MM.1S (cell line): ENCODE data around the gene C1QTNF9B.

ENCODE experiments used
- DNase-seq: peaks from one replicate; pipeline ENCODE4 v3.0.0-alpha.2; 2015
- H2AFZ ChIP-seq: fragments of 300-600 bp; sonication (generic); 2 replicates; pipeline ENCODE4 v1.6.0; 2016; ENCODE audit warnings: antibody characterized with exemption, low read length
- H3F3A ChIP-seq: fragments of 300-600 bp; sonication (generic); 2 replicates; pipeline ENCODE4 v1.6.1; 2016; ENCODE audit warnings: mild to moderate bottlenecking, antibody characterized with exemption, low read length, moderate library complexity, mixed read lengths; ENCODE audit not compliant: insufficient read depth
- H3K27ac ChIP-seq: fragments of 300-600 bp; sonication (generic); 2 replicates; pipeline ENCODE4 v1.5.1; 2016; ENCODE audit warnings: mild to moderate bottlenecking, low read length
- H3K27me3 ChIP-seq: fragments of 300-600 bp; sonication (generic); replicated peaks from 2 replicates; pipeline ENCODE4 v1.6.0; 2016; ENCODE audit warnings: low read length; ENCODE audit not compliant: insufficient read depth
- H3K36me3 ChIP-seq: fragments of 300-600 bp; sonication (generic); replicated peaks from 2 replicates; pipeline ENCODE4 v1.6.1; 2016; ENCODE audit warnings: mild to moderate bottlenecking, low read length, mixed read lengths; ENCODE audit not compliant: insufficient read depth
- H3K4me1 ChIP-seq: fragments of 300-600 bp; sonication (generic); 2 replicates; pipeline ENCODE4 v1.6.1; 2016; ENCODE audit warnings: low read length, mixed read lengths
- H3K4me2 ChIP-seq: fragments of 300-600 bp; sonication (generic); 2 replicates; pipeline ENCODE4 v1.6.0; 2016; ENCODE audit warnings: low read depth, low read length
- H3K4me3 ChIP-seq: fragments of 300-600 bp; sonication (generic); 2 replicates; pipeline ENCODE4 v1.5.1; 2016; ENCODE audit warnings: low read length, mixed read lengths
- H3K79me2 ChIP-seq: fragments of 300-600 bp; sonication (generic); 2 replicates; pipeline ENCODE4 v1.6.1; 2016; ENCODE audit warnings: mixed run types, low read length, mixed read lengths
- H3K9ac ChIP-seq: fragments of 300-600 bp; sonication (generic); 2 replicates; pipeline ENCODE4 v1.6.1; 2016; ENCODE audit warnings: low read length, mixed read lengths
- H3K9me2 ChIP-seq: fragments of 300-600 bp; sonication (generic); replicated peaks from 2 replicates; pipeline ENCODE4 v1.6.1; 2016; ENCODE audit warnings: mild to moderate bottlenecking, low read length, mixed read lengths; ENCODE audit not compliant: insufficient read depth
- H3K9me3 ChIP-seq: fragments of 300-600 bp; sonication (generic); replicated peaks from 2 replicates; pipeline ENCODE4 v1.6.1; 2016; ENCODE audit warnings: mild to moderate bottlenecking, low read length, mixed read lengths; ENCODE audit not compliant: insufficient read depth
- H4K20me1 ChIP-seq: fragments of 300-600 bp; sonication (generic); 2 replicates; pipeline ENCODE4 v1.6.1; 2016; ENCODE audit warnings: mild to moderate bottlenecking, low read length, moderate library complexity, mixed read lengths; ENCODE audit not compliant: insufficient read depth
- EZH2 ChIP-seq: fragments of 300-600 bp; sonication (generic); optimal IDR thresholded peaks from 2 replicates; pipeline ENCODE3; 2017; ENCODE audit warnings: low read depth, mild to moderate bottlenecking, antibody characterized with exemption, low read length, mixed read lengths
- EZH2phosphoT487 ChIP-seq: fragments of 300-600 bp; sonication (generic); IDR thresholded peaks from 2 replicates; pipeline ENCODE4 v1.6.1; 2018; ENCODE audit warnings: antibody characterized with exemption, low read length
- TF ChIP-seq, protein P1 (sequence below): fragments of 300-600 bp; sonication (generic); IDR thresholded peaks from 2 replicates; pipeline ENCODE4 v1.5.1; 2016; ENCODE audit warnings: antibody characterized with exemption, low read length, mixed read lengths

Gene C1QTNF9B

DNA sequence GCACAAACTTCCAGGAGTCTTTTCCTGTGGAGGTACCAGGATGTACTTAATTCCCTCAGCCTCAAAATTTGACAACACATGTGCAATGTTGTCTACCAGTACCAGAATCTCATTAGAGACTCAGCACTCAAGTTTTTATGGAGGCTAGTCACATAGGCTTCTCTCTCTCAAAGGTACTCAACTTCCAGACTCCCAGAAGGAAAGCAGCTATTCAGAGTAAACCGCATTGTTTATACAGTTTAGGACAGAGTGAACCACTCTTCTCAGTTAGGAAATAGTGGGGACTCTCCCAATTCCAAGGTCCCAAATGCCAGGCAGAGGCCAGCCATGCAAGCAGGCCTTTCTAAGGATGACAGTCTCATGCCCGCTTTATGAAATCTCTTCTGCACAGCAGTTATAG, 8.5 kb upstream of the C1QTNF9B start:
- H3K27me3 ChIP-seq, result no peaks in the 10 kb centered on the region
- no peaks in the 10 kb centered on the region for H3K36me3 ChIP-seq
- H3K9me2 ChIP-seq, result no peaks in the 10 kb centered on the region
- H3K4me3 ChIP-seq, result no peak overlapping the region
- H3K4me2 ChIP-seq, result no peak overlapping the region
- no peak overlapping the region for H3K27ac ChIP-seq
- H3K4me1 ChIP-seq, result no peaks in the 10 kb centered on the region
- no peaks in the 10 kb centered on the region for H4K20me1 ChIP-seq
- TF ChIP-seq EZH2, result no peak
- TF ChIP-seq, protein P1, sequence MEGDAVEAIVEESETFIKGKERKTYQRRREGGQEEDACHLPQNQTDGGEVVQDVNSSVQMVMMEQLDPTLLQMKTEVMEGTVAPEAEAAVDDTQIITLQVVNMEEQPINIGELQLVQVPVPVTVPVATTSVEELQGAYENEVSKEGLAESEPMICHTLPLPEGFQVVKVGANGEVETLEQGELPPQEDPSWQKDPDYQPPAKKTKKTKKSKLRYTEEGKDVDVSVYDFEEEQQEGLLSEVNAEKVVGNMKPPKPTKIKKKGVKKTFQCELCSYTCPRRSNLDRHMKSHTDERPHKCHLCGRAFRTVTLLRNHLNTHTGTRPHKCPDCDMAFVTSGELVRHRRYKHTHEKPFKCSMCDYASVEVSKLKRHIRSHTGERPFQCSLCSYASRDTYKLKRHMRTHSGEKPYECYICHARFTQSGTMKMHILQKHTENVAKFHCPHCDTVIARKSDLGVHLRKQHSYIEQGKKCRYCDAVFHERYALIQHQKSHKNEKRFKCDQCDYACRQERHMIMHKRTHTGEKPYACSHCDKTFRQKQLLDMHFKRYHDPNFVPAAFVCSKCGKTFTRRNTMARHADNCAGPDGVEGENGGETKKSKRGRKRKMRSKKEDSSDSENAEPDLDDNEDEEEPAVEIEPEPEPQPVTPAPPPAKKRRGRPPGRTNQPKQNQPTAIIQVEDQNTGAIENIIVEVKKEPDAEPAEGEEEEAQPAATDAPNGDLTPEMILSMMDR, result no peak
- TF ChIP-seq EZH2phosphoT487, result no peak
- H3K9me3 ChIP-seq, result no peaks in the 10 kb centered on the region
- no peaks in the 10 kb centered on the region for H3F3A ChIP-seq
- no peak overlapping the region for H3K9ac ChIP-seq
- no peak overlapping the region for H2AFZ ChIP-seq
- DNase-seq, result no peak
- no peaks in the 10 kb centered on the region for H3K79me2 ChIP-seq

- no peak overlapping the region for H3K27ac ChIP-seq
- H3K9me3 ChIP-seq, result no peaks in the 10 kb centered on the region
- no peaks in the 10 kb centered on the region for H3F3A ChIP-seq
- H2AFZ ChIP-seq, result no peak overlapping the region
- TF ChIP-seq EZH2phosphoT487, result no peak
- TF ChIP-seq EZH2, result no peak
- TF ChIP-seq, protein P1, result no peak
- no peaks in the 10 kb centered on the region for H3K4me1 ChIP-seq
- no peak overlapping the region for H3K4me3 ChIP-seq
- H3K9ac ChIP-seq, result no peak overlapping the region
- DNase-seq, result no peak
- no peaks in the 10 kb centered on the region for H3K79me2 ChIP-seq
- H3K4me2 ChIP-seq, result no peak overlapping the region
- H4K20me1 ChIP-seq, result no peaks in the 10 kb centered on the region
- no peaks in the 10 kb centered on the region for H3K27me3 ChIP-seq
- no peaks in the 10 kb centered on the region for H3K36me3 ChIP-seq
- no peaks in the 10 kb centered on the region for H3K9me2 ChIP-seq
Measured at GRCh38 chr13:23903906-23904280, 6.6 kb upstream of the C1QTNF9B start.

- Histone ChIP-seq H3K36me3 (no peaks in the 10 kb centered on the region), H3K27ac (no peak overlapping the region), H3K9me3 (no peaks in the 10 kb centered on the region), H3K4me3 (no peak overlapping the region), H3F3A (no peaks in the 10 kb centered on the region), H3K79me2 (no peaks in the 10 kb centered on the region), H3K4me1 (no peaks in the 10 kb centered on the region), H3K4me2 (no peak overlapping the region), H4K20me1 (no peaks in the 10 kb centered on the region), H3K9me2 (no peaks in the 10 kb centered on the region), H2AFZ (no peak overlapping the region), H3K9ac (no peak overlapping the region), H3K27me3 (no peaks in the 10 kb centered on the region)
- no peak for DNase-seq
- no peak for TF ChIP-seq EZH2
Measured at GRCh38 chr13:23902975-23903905, 5.9 kb upstream of the C1QTNF9B start.

GRCh38 chr13:23901365-23901764, 4.1 kb upstream of the C1QTNF9B start:
- Histone ChIP-seq H4K20me1 (no peaks in the 10 kb centered on the region), H3K27me3 (no peaks in the 10 kb centered on the region), H3K4me3 (no peak overlapping the region), H3K9me2 (no peaks in the 10 kb centered on the region), H2AFZ (no peak overlapping the region), H3K4me1 (no peaks in the 10 kb centered on the region), H3K9me3 (no peaks in the 10 kb centered on the region), H3F3A (no peaks in the 10 kb centered on the region), H3K27ac (no peak overlapping the region), H3K9ac (no peak overlapping the region), H3K79me2 (no peaks in the 10 kb centered on the region), H3K4me2 (no peak overlapping the region), H3K36me3 (no peaks in the 10 kb centered on the region)
- no peak for DNase-seq
- TF ChIP-seq, protein P1, result no peak
- no peak for TF ChIP-seq EZH2phosphoT487
